Measurements from ENCODE around the gene LIN37.

DNA sequence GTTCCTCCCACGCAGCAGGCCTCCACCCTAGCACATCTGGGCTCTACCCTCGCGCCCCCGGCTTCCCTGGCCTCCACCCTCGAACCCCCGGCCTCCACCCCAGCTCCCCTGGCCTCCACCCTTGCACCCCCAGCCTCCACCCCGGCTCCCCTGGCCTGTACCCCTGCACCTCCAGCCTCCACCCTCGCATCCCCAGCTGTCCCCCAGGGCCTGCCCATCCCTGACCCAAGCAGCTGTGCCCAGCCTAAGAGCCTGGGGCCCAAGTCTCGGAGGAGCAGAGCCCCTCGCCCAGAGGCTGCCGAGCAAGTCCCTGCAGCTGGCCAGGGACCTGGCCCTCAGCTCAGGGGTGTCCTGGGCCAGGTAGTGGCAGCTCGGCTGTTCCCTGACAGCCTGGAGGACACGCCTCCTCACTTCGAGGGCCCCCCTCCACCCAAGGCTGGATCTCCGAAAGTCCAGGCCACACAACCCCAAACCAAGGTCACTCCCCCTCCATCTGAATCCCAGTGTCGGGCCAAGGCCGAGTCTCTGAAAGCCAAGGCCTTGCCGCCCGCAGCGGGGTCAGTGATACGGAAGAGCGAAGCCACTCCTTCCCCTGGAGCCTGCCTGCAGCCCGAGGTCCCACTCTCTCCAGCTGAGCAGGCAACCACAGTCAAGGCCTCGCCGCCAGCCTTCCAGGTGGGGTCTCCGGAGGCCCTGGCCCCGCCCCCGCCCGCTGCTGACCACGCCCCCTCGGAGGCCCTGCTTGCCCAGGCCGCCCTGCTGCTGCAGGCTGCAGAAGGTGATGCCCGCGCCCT lies 19.1 kb downstream of the LIN37 start:
- TF ChIP-seq, protein P1, sequence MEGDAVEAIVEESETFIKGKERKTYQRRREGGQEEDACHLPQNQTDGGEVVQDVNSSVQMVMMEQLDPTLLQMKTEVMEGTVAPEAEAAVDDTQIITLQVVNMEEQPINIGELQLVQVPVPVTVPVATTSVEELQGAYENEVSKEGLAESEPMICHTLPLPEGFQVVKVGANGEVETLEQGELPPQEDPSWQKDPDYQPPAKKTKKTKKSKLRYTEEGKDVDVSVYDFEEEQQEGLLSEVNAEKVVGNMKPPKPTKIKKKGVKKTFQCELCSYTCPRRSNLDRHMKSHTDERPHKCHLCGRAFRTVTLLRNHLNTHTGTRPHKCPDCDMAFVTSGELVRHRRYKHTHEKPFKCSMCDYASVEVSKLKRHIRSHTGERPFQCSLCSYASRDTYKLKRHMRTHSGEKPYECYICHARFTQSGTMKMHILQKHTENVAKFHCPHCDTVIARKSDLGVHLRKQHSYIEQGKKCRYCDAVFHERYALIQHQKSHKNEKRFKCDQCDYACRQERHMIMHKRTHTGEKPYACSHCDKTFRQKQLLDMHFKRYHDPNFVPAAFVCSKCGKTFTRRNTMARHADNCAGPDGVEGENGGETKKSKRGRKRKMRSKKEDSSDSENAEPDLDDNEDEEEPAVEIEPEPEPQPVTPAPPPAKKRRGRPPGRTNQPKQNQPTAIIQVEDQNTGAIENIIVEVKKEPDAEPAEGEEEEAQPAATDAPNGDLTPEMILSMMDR (conservative IDR thresholded peaks at IDR 0.05; ENCODE audit: low read depth, low read length) = no peak
- TF ChIP-seq EZH2 (IDR thresholded peaks at IDR 0.05; ENCODE audit: borderline replicate concordance, low read depth, low read length, poor library complexity, severe bottlenecking) = no peak
